ENCODE data around the gene FBXL15. TPM values are rescaled to one million over a fixed set of nuclear protein-coding genes. Genes with fewer than 3 reads are reported as not detected.

The FBXL15 gene
- total and polyA plus RNA-seq, 2 donors (not counting 3 experiments of a cell fraction or from before 2014, with no cell fraction given) = 9.9 to 15.3 TPM

GRCh38 chr10:102401342-102401654 is 19.3 kb upstream of the FBXL15 start:
- Histone ChIP-seq H2AFZ (ENCODE audit: low read depth, low read length) (no peak overlapping the region), H3K79me2 (ENCODE audit: control insufficient read depth, insufficient read depth, low read length) (no peaks in the 10 kb centered on the region), H3K27ac (ENCODE audit: insufficient read depth, low read depth, low read length) (no peak overlapping the region), H3K27me3 (ENCODE audit: control insufficient read depth in 2 of 2, insufficient read depth in 2 of 2, low read length in 2 of 2) (no peaks in the 10 kb centered on the region), H3K36me3 (ENCODE audit: control insufficient read depth in 2 of 2, extremely low read depth in 1 of 2, insufficient read depth in 2 of 2, low read length in 2 of 2) (peaks cover 0 to 32% of the 10 kb centered on the region in 2 experiments), H3K4me2 (ENCODE audit: insufficient read depth, low read length) (no peak overlapping the region), H3K4me3 (replicated peaks in 1 of 3; ENCODE audit: insufficient read depth in 1 of 3, low read depth in 1 of 3, low read length in 3 of 3) (no peak overlapping the region), H3K9ac (replicated peaks; ENCODE audit: extremely low read depth, insufficient read depth, low read length) (no peak overlapping the region), H3K9me3 (replicated peaks; ENCODE audit: control insufficient read depth, insufficient read depth, low read length) (no peaks in the 10 kb centered on the region), H4K20me1 (replicated peaks; ENCODE audit: control insufficient read depth, extremely low read depth, insufficient read depth, low read length) (no peaks in the 10 kb centered on the region), H3K9me1 (replicated peaks; ENCODE audit: control insufficient read depth, extremely low read depth, insufficient read depth, low read length) (no peaks in the 10 kb centered on the region), H3K4me1 (ENCODE audit: control insufficient read depth, extremely low read depth, insufficient read depth, low read length) (peaks cover 4% of the 10 kb centered on the region)
- CTCF ChIA-PET = interaction anchor here (4.0 to 9.2 kb wide), 3 partner anchors 170 to 233 kb away, joined by 42 to 168 read pairs (median 54); no protein-coding TSS in a partner anchor
- DNase-seq (ENCODE audit: low read depth, low spot score) = no peak
- no TSS peak for BruUV-seq (replicated peaks)
- dilution Hi-C loops (cut with MboI; ENCODE audit: extremely low pct_ligation_motif_present, low sequenced_read_pairs) = no loop called here
- TF ChIP-seq MAX (IDR thresholded peaks at IDR 0.05; ENCODE audit: insufficient read depth, insufficient read length) = no peak
- no peak for TF ChIP-seq CTCF (IDR thresholded peaks at IDR 0.05; ENCODE audit: extremely low read depth in 1 of 2, insufficient read depth in 1 of 2, low read depth in 1 of 2, low read length in 2 of 2)
- no peak for TF ChIP-seq MYC (IDR thresholded peaks at IDR 0.05; ENCODE audit: low read depth, low read length)
- TF ChIP-seq FOS (IDR thresholded peaks at IDR 0.05; ENCODE audit: borderline replicate concordance, insufficient read depth, low read length) = no peak
- no peak for TF ChIP-seq EZH2 (IDR thresholded peaks at IDR 0.05; ENCODE audit: borderline replicate concordance, low read depth, low read length, severe bottlenecking)
- no peak for TF ChIP-seq GATA2 (IDR thresholded peaks at IDR 0.05; ENCODE audit: insufficient read depth, insufficient read length, low read depth, low read length)
- TF ChIP-seq JUN (IDR thresholded peaks at IDR 0.05; ENCODE audit: borderline replicate concordance, insufficient read depth, insufficient read length, low read depth) = no peak
- no peak for TF ChIP-seq POLR2A (IDR thresholded peaks at IDR 0.05; ENCODE audit: low read depth, low read length)
- TF ChIP-seq POLR2AphosphoS5 (IDR thresholded peaks at IDR 0.05; ENCODE audit: insufficient read depth, low read depth, low read length) = no peak
- intact Hi-C loops (cut with micrococcal nuclease) = no loop called here
- POLR2A ChIA-PET = no interaction called here
- no peak for FAIRE-seq
